Non-pigmented ciliary epithelial cell (primary cell): ENCODE results near the gene ZNF584.

Source experiments
- DNase-seq: peaks from one replicate; pipeline ENCODE4 v3.0.0-alpha.2; 2010; ENCODE audit warnings: low read depth

ZNF584 gene

GRCh38 chr19:58385891-58386575 lies 22.4 kb upstream of the ZNF584 start:
- DNase-seq = no peak

- peak; percentile 93 for DNase-seq
These were observed 21.7 kb upstream of the ZNF584 start, which contains the start of gene RPS5 for GRCh38 chr19:58386576-58387337. RPS5 (plus strand) TSS chr19:58387269; CDS start chr19:58388138, 869 bp downstream.

- DNase-seq = no peak
These were observed 20.9 kb upstream of the ZNF584 start for GRCh38 chr19:58387338-58388174.

- no peak for DNase-seq
These were observed 20.3 kb upstream of the ZNF584 start for GRCh38 chr19:58388175-58388526.

- DNase-seq = no peak
These were observed 15.3 kb upstream of the ZNF584 start for GRCh38 chr19:58392945-58393724.

GRCh38 chr19:58393725-58394033 lies 14.8 kb upstream of the ZNF584 start:
- DNase-seq = no peak

- no peak for DNase-seq
These were observed 13.6 kb upstream of the ZNF584 start for GRCh38 chr19:58394821-58395219.

GRCh38 chr19:58395220-58395978 lies 13.1 kb upstream of the ZNF584 start, which contains the start of gene RNF225:
RNF225 (plus strand) TSS chr19:58395656; CDS start chr19:58396090, 434 bp downstream.
- no peak for DNase-seq

GRCh38 chr19:58395979-58396627 lies 12.3 kb upstream of the ZNF584 start:
- no peak for DNase-seq

- no peak for DNase-seq
These were observed 11.5 kb upstream of the ZNF584 start for GRCh38 chr19:58396691-58397532.

GRCh38 chr19:58397533-58398037 lies 10.9 kb upstream of the ZNF584 start:
- no peak for DNase-seq

GRCh38 chr19:58398087-58398486 lies 10.4 kb upstream of the ZNF584 start:
- DNase-seq = no peak

- DNase-seq = no peak
These were observed 9.9 kb upstream of the ZNF584 start for GRCh38 chr19:58398545-58398944.

GRCh38 chr19:58399903-58400302 lies 8.5 kb upstream of the ZNF584 start:
- no peak for DNase-seq

- no peak for DNase-seq
These were observed 8.0 kb upstream of the ZNF584 start for GRCh38 chr19:58400316-58400915.

- peak; percentile 96 for DNase-seq
These were observed 7.3 kb upstream of the ZNF584 start for GRCh38 chr19:58400916-58401839.

- no peak for DNase-seq
These were observed 6.5 kb upstream of the ZNF584 start for GRCh38 chr19:58401840-58402421.
